Bronchial epithelial cell (primary cell): ENCODE measurements around the gene TNP2. TPM values are rescaled to one million over a fixed set of nuclear protein-coding genes. Genes with fewer than 3 reads are reported as not detected.

Experiments
- DNase-seq: peaks from one replicate; pipeline ENCODE4 v3.0.0-alpha.2; 2010; ENCODE audit warnings: low read depth
- FAIRE-seq: peaks from 2 replicates; lab custom pipeline; 2011; peaks lifted over from hg19 to GRCh38; lab: Jason Lieb, UNC
- H3K27me3 ChIP-seq: 2 replicates; pipeline ENCODE4 v1.5.1; 2011; ENCODE audit warnings: low read length; ENCODE audit not compliant: control insufficient read depth, insufficient read depth
- H3K36me3 ChIP-seq: 2 replicates; pipeline ENCODE4 v1.5.1; 2011; ENCODE audit warnings: low read length; ENCODE audit not compliant: control insufficient read depth, insufficient read depth
- H3K4me3 ChIP-seq: 2 replicates; pipeline ENCODE4 v1.5.1; 2011; ENCODE audit warnings: mild to moderate bottlenecking, low read depth, low read length, control low read depth
- CTCF ChIP-seq: IDR thresholded peaks from 2 replicates; pipeline ENCODE4 v1.5.1; 2011; ENCODE audit warnings: mild to moderate bottlenecking, moderate library complexity, low read length, control low read depth, inconsistent platforms; ENCODE audit not compliant: insufficient read depth, severe bottlenecking
- total RNA-seq: library from RNA; depleted of rRNA; stranded (reverse); fragments of >200 nt; gene quantifications from 2 replicates; pipeline ENCODE4 v1.2.1, GENCODE V29; 2014

The TNP2 gene
- total RNA-seq, 1 donor from 2014 or later, result not detected

GRCh38 chr16:11298143-11298900 is 29.2 kb upstream of the TNP2 start:
- no peak for FAIRE-seq

GRCh38 chr16:11297492-11298142 is 28.5 kb upstream of the TNP2 start:
- H3K27me3 ChIP-seq, result no peaks in the 10 kb centered on the region
- peak; percentile 21 for TF ChIP-seq CTCF
- FAIRE-seq, result no peak
- no peaks in the 10 kb centered on the region for H3K36me3 ChIP-seq
- DNase-seq, result peak; percentile 9
- H3K4me3 ChIP-seq, result peak overlapping the region; percentile 4

More at GRCh38 chr16:11298143-11298900, 29.2 kb upstream of the TNP2 start:
- no peak overlapping the region for H3K4me3 ChIP-seq
- no peak for DNase-seq
- no peak for TF ChIP-seq CTCF
- no peaks in the 10 kb centered on the region for H3K27me3 ChIP-seq
- H3K36me3 ChIP-seq, result no peaks in the 10 kb centered on the region

DNA sequence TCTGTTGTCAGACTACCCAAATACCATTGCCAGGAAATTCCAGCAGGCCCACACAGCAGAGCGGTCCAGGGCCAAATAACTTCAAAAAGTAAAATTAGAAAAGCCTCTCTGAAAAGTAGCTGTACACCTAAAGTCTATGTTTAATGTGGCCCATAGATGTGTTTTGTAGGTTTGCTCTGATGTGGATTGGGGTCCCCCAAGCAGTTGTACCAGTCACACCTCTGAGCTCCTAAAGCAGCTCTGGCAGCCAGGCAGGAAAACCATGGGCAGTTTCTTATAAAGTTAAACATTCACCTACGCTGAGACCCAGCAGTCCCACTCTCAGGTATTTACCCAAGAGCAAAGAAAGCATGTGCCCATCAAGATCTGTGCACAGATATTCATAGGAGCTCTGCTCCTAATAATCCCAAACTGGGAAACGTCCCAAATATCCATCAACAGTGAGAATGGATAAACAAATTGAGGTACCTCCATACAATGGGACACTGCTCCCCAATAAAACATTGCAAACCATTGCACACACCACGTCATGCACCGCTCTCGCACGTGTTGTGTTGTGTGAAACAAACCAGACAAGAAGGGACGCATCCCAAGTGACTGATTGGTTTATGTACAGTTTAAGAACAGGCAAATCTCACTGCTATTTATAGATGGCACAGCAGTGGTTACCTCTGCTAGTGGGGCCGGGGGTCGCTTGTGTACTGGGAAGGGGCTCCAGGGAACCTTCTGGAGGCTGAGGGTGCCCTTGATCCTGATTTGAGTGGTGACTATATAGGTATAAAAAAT is 27.8 kb upstream of the TNP2 start:
- FAIRE-seq (no peak), DNase-seq (peak; percentile 53)
- Histone ChIP-seq H3K27me3 (no peaks in the 10 kb centered on the region), H3K4me3 (no peak overlapping the region), H3K36me3 (no peaks in the 10 kb centered on the region)
- TF ChIP-seq CTCF, result no peak

DNA sequence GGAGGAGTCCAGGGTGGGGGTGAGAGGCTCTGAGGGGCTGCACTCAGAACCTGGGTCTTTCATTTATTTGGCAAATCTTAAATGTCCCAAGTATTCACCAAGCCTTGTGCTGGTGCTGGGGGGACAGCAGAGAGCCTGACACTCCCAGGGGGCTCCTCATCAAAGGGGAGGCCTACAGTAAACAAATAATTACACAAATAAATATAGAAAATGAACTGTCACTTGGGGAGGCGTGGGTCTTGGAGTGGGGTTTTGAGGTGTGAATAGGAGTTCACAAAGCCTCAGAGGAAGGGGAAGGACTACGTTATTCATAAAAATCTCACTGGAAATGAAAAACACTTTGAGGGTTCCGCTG is 27.2 kb upstream of the TNP2 start:
- H3K27me3 ChIP-seq, result no peaks in the 10 kb centered on the region
- DNase-seq, result no peak
- no peak for TF ChIP-seq CTCF
- no peak for FAIRE-seq
- H3K4me3 ChIP-seq, result no peak overlapping the region
- no peaks in the 10 kb centered on the region for H3K36me3 ChIP-seq

DNA sequence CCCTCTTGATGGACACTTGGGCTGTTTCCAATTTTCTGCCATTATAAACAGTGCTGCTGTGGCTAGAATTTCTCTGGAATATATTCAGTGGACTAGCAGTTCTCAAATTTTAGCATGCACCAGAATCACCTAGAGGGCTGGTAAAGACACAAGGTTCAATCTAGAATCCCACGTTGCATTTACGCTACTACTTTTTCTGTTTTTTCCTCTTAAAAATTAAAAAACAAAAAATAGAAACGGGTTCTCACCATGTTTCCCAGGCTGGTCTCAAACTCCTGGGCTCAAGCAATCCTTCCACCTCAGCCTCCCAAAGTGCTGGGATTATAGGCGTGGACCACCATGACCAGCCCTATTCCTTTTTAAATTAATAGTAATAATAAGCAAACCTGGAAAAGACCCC is 26.5 kb upstream of the TNP2 start:
- no peak for FAIRE-seq
- no peaks in the 10 kb centered on the region for H3K36me3 ChIP-seq
- H3K27me3 ChIP-seq, result peaks cover 2% of the 10 kb centered on the region
- H3K4me3 ChIP-seq, result no peak overlapping the region
- DNase-seq, result no peak
- no peak for TF ChIP-seq CTCF
